ENCODE results near the gene DLG1. TPM values are rescaled to one million over a fixed set of nuclear protein-coding genes. Genes with fewer than 3 reads are reported as not detected.

DLG1 gene
- total and polyA plus RNA-seq, 2 experiments from 2014 or later, result 54.8 to 128 TPM

DNA sequence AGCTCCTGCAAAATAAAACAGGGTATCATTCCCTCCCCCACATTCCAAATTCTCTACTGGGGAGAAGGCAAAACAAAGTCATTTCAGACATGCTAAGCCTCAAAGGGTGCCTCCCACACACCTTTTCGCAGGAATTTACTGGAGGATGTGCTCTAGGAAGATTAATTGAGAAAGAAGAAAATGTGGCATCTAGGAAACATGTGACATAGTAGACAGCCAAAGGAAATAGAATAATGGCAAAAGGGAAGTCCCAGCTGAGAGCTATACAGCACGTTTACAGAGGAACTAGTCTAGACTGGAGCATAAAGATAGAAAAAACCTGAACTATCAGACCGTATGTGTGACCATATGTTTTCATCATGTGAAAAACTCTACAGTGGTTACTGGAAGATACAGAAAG lies 210.0 kb downstream of the DLG1 start:
- H3K79me2 ChIP-seq, result peaks cover 2% of the 10 kb centered on the region
- DNase-seq (ENCODE audit: low spot score), result no peak
- no peaks in the 10 kb centered on the region for H3K4me1 ChIP-seq (ENCODE audit: insufficient read depth)
- H3K27me3 ChIP-seq, result no peaks in the 10 kb centered on the region
- TF ChIP-seq, protein P1, sequence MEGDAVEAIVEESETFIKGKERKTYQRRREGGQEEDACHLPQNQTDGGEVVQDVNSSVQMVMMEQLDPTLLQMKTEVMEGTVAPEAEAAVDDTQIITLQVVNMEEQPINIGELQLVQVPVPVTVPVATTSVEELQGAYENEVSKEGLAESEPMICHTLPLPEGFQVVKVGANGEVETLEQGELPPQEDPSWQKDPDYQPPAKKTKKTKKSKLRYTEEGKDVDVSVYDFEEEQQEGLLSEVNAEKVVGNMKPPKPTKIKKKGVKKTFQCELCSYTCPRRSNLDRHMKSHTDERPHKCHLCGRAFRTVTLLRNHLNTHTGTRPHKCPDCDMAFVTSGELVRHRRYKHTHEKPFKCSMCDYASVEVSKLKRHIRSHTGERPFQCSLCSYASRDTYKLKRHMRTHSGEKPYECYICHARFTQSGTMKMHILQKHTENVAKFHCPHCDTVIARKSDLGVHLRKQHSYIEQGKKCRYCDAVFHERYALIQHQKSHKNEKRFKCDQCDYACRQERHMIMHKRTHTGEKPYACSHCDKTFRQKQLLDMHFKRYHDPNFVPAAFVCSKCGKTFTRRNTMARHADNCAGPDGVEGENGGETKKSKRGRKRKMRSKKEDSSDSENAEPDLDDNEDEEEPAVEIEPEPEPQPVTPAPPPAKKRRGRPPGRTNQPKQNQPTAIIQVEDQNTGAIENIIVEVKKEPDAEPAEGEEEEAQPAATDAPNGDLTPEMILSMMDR (IDR thresholded peaks at IDR 0.05; ENCODE audit: poor library complexity), result no peak
- TF ChIP-seq EZH2 (IDR thresholded peaks at IDR 0.05; ENCODE audit: borderline replicate concordance) (no peak), EZH2phosphoT487 (IDR thresholded peaks at IDR 0.05; ENCODE audit: low read depth, severe bottlenecking, unreplicated experiment) (no peak)
- no peaks in the 10 kb centered on the region for H3K36me3 ChIP-seq (replicated peaks; ENCODE audit: insufficient read depth, low read depth)
- no peak overlapping the region for H3K4me2 ChIP-seq
- H3K4me3 ChIP-seq, result no peak overlapping the region
- 88% methylated on average over 3 of the region's 3 CpGs for WGBS (ENCODE audit: low lambda C conversion rate, missing lambda C conversion rate)
- peaks cover 2% of the 10 kb centered on the region for H4K20me1 ChIP-seq (ENCODE audit: insufficient read depth, poor library complexity, severe bottlenecking)
- H2AFZ ChIP-seq, result no peak overlapping the region
- no peaks in the 10 kb centered on the region for H3K9me3 ChIP-seq (ENCODE audit: low read depth)
- H3K9me2 ChIP-seq (replicated peaks; ENCODE audit: insufficient read depth), result no peaks in the 10 kb centered on the region
- no peak overlapping the region for H3K27ac ChIP-seq

DNA sequence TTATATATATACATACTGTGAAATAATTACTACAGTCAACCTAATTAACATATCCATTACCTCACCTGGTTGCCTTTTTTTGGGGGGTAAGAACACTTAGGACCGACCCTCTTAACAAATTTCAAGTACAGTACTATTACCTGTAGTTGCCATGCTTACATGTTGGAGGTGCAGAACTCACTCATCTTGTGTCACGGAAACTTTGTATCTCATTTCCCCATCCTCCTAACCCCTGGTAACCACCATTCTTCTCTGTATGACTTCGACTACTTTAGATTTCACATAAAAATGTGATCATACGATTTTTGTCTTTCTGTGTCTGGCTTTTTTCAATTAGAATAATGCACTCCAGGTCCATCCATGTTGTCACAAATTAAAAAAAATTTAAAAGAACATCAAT lies 213.3 kb downstream of the DLG1 start:
- Histone ChIP-seq H3K27me3 (no peaks in the 10 kb centered on the region), H3K79me2 (peaks cover 2% of the 10 kb centered on the region), H3K9me3 (ENCODE audit: low read depth) (no peaks in the 10 kb centered on the region), H3K4me2 (no peak overlapping the region), H2AFZ (no peak overlapping the region), H3K4me1 (ENCODE audit: insufficient read depth) (no peaks in the 10 kb centered on the region), H3K27ac (no peak overlapping the region), H3K9me2 (replicated peaks; ENCODE audit: insufficient read depth) (no peaks in the 10 kb centered on the region), H3K4me3 (no peak overlapping the region), H3K36me3 (replicated peaks; ENCODE audit: insufficient read depth, low read depth) (no peaks in the 10 kb centered on the region), H4K20me1 (ENCODE audit: insufficient read depth, poor library complexity, severe bottlenecking) (peaks cover 2% of the 10 kb centered on the region)
- no peak for TF ChIP-seq EZH2 (IDR thresholded peaks at IDR 0.05; ENCODE audit: borderline replicate concordance)
- no peak for TF ChIP-seq EZH2phosphoT487 (IDR thresholded peaks at IDR 0.05; ENCODE audit: low read depth, severe bottlenecking, unreplicated experiment)
- TF ChIP-seq, protein P1 (IDR thresholded peaks at IDR 0.05; ENCODE audit: poor library complexity), result no peak
- WGBS (ENCODE audit: low lambda C conversion rate, missing lambda C conversion rate), result 93% methylated on average over 4 of the region's 4 CpGs
- no peak for DNase-seq (ENCODE audit: low spot score)

DNA sequence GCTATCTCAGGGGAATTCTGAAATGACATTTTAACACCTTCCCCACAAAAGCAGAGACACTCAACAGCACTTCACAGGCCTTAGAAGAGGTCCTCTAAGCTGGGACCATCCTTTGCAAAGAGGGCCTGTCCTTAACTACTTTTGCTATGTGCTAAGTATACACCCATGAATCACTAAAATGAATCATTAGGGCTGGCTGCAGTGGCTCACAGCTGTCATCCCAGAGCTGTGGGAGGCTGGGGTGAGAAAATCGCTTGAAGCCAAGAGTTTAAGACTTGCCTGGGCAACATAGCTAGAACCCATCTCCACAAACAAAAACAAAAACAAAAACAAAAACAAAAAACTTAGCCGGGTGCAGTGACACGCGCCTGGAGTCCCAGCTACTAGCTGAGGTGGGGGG lies 214.9 kb downstream of the DLG1 start:
- H3K4me3 ChIP-seq, result no peak overlapping the region
- no peaks in the 10 kb centered on the region for H3K36me3 ChIP-seq (replicated peaks; ENCODE audit: insufficient read depth, low read depth)
- TF ChIP-seq EZH2phosphoT487 (IDR thresholded peaks at IDR 0.05; ENCODE audit: low read depth, severe bottlenecking, unreplicated experiment) (no peak), EZH2 (IDR thresholded peaks at IDR 0.05; ENCODE audit: borderline replicate concordance) (no peak)
- TF ChIP-seq, protein P1 (IDR thresholded peaks at IDR 0.05; ENCODE audit: poor library complexity), result no peak
- no peaks in the 10 kb centered on the region for H3K9me3 ChIP-seq (ENCODE audit: low read depth)
- no peaks in the 10 kb centered on the region for H3K9me2 ChIP-seq (replicated peaks; ENCODE audit: insufficient read depth)
- no peak overlapping the region for H2AFZ ChIP-seq
- H3K27ac ChIP-seq, result no peak overlapping the region
- 93% methylated on average over 4 of the region's 4 CpGs for WGBS (ENCODE audit: low lambda C conversion rate, missing lambda C conversion rate)
- H3K27me3 ChIP-seq, result no peaks in the 10 kb centered on the region
- H3K4me2 ChIP-seq, result no peak overlapping the region
- no peaks in the 10 kb centered on the region for H4K20me1 ChIP-seq (ENCODE audit: insufficient read depth, poor library complexity, severe bottlenecking)
- H3K79me2 ChIP-seq, result peaks cover 2% of the 10 kb centered on the region
- no peaks in the 10 kb centered on the region for H3K4me1 ChIP-seq (ENCODE audit: insufficient read depth)
- peak; percentile 6 for DNase-seq (ENCODE audit: low spot score)

DNA sequence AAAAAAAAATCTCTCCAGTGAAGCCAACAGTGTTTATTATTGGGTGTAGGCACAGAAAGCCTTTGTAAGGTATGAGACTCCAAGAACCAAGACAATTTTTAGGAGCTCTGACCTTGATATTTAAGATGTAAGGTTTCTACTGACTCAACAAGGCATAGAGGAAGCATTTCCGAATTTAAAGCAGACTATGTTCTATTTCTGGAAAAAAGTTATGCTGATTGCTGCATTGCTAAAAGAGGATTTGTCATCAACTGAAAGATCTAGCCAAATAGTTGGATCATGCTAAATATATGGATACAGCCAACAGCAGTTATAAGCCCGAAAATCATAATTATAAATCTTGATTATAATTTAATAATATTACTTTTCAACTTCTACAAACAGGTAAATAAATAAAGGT lies 215.5 kb downstream of the DLG1 start:
- Histone ChIP-seq H3K4me3 (no peak overlapping the region), H3K27me3 (no peaks in the 10 kb centered on the region), H3K9me2 (replicated peaks; ENCODE audit: insufficient read depth) (no peaks in the 10 kb centered on the region), H3K4me2 (no peak overlapping the region), H3K36me3 (replicated peaks; ENCODE audit: insufficient read depth, low read depth) (no peaks in the 10 kb centered on the region), H3K9me3 (ENCODE audit: low read depth) (no peaks in the 10 kb centered on the region), H2AFZ (no peak overlapping the region), H3K27ac (no peak overlapping the region), H3K79me2 (peaks cover 2% of the 10 kb centered on the region), H4K20me1 (ENCODE audit: insufficient read depth, poor library complexity, severe bottlenecking) (no peaks in the 10 kb centered on the region), H3K4me1 (ENCODE audit: insufficient read depth) (no peaks in the 10 kb centered on the region)
- DNase-seq (ENCODE audit: low spot score), result no peak
- no peak for TF ChIP-seq EZH2 (IDR thresholded peaks at IDR 0.05; ENCODE audit: borderline replicate concordance)
- TF ChIP-seq EZH2phosphoT487 (IDR thresholded peaks at IDR 0.05; ENCODE audit: low read depth, severe bottlenecking, unreplicated experiment), result no peak
- TF ChIP-seq, protein P1 (IDR thresholded peaks at IDR 0.05; ENCODE audit: poor library complexity), result no peak
- whole genome bisulfite sequencing (ENCODE audit: low lambda C conversion rate, missing lambda C conversion rate), result 93% methylated on average over 2 of the region's 2 CpGs
